ENCODE measurements around the gene RPP25.

Gene RPP25

GRCh38 chr15:74960995-74961588, 4.5 kb upstream of the RPP25 start:
- DNase-seq (ENCODE audit: low spot score in 2 of 2) (no peak), ATAC-seq (replicated peaks; ENCODE audit: extremely low read depth, poor library complexity, severe bottlenecking) (no peak)
- no peak overlapping the region for H3K4me3 Mint-ChIP-seq
- peaks cover 45% of the 10 kb centered on the region for H3K27me3 Mint-ChIP-seq
- H3K4me1 Mint-ChIP-seq = peaks cover 12% of the 10 kb centered on the region
- H3K36me3 Mint-ChIP-seq (ENCODE audit: insufficient read depth) = peaks cover 4% of the 10 kb centered on the region
- no peak overlapping the region for H3K27ac Mint-ChIP-seq (ENCODE audit: low read depth)
- no peaks in the 10 kb centered on the region for H3K9me3 Mint-ChIP-seq

- Mint-ChIP-seq H3K27me3 (peaks cover 45% of the 10 kb centered on the region), H3K36me3 (ENCODE audit: insufficient read depth) (peaks cover 4% of the 10 kb centered on the region), H3K9me3 (no peaks in the 10 kb centered on the region), H3K27ac (ENCODE audit: low read depth) (no peak overlapping the region), H3K4me3 (no peak overlapping the region), H3K4me1 (peaks cover 12% of the 10 kb centered on the region)
- ATAC-seq (replicated peaks; ENCODE audit: extremely low read depth, poor library complexity, severe bottlenecking) (no peak), DNase-seq (ENCODE audit: low spot score in 2 of 2) (no peak)
These were observed 3.7 kb upstream of the RPP25 start for GRCh38 chr15:74960286-74960685.

GRCh38 chr15:74959586-74959939, 3.0 kb upstream of the RPP25 start:
- H3K27me3 Mint-ChIP-seq = peaks cover 45% of the 10 kb centered on the region
- H3K27ac Mint-ChIP-seq (ENCODE audit: low read depth) = peak overlapping the region; percentile 59
- no peaks in the 10 kb centered on the region for H3K9me3 Mint-ChIP-seq
- H3K4me3 Mint-ChIP-seq = no peak overlapping the region
- H3K36me3 Mint-ChIP-seq (ENCODE audit: insufficient read depth) = peaks cover 4% of the 10 kb centered on the region
- no peak for ATAC-seq (replicated peaks; ENCODE audit: extremely low read depth, poor library complexity, severe bottlenecking)
- peaks cover 12% of the 10 kb centered on the region for H3K4me1 Mint-ChIP-seq
- DNase-seq (ENCODE audit: low spot score in 2 of 2) = no peak

GRCh38 chr15:74958908-74959585, 2.5 kb upstream of the RPP25 start:
- peaks cover 45% of the 10 kb centered on the region for H3K27me3 Mint-ChIP-seq

GRCh38 chr15:74958320-74958907, 1.8 kb upstream of the RPP25 start:
- peaks cover 45% of the 10 kb centered on the region for H3K27me3 Mint-ChIP-seq
- DNase-seq (ENCODE audit: low spot score in 2 of 2) (no peak), ATAC-seq (replicated peaks; ENCODE audit: extremely low read depth, poor library complexity, severe bottlenecking) (no peak)
- H3K9me3 Mint-ChIP-seq = no peaks in the 10 kb centered on the region
- peak overlapping the region; percentile 50 for H3K4me3 Mint-ChIP-seq
- peaks cover 12% of the 10 kb centered on the region for H3K4me1 Mint-ChIP-seq
- H3K36me3 Mint-ChIP-seq (ENCODE audit: insufficient read depth) = peaks cover 4% of the 10 kb centered on the region
- H3K27ac Mint-ChIP-seq (ENCODE audit: low read depth) = no peak overlapping the region

More at GRCh38 chr15:74958908-74959585, 2.5 kb upstream of the RPP25 start:
- Mint-ChIP-seq H3K36me3 (ENCODE audit: insufficient read depth) (peaks cover 4% of the 10 kb centered on the region), H3K4me3 (peak overlapping the region; percentile 50), H3K27ac (ENCODE audit: low read depth) (peak overlapping the region; percentile 59), H3K4me1 (peaks cover 12% of the 10 kb centered on the region), H3K9me3 (no peaks in the 10 kb centered on the region)
- no peak for ATAC-seq (replicated peaks; ENCODE audit: extremely low read depth, poor library complexity, severe bottlenecking)
- no peak for DNase-seq (ENCODE audit: low spot score in 2 of 2)

GRCh38 chr15:74957476-74958035, 984 bp upstream of the RPP25 start:
- Mint-ChIP-seq H3K27ac (ENCODE audit: low read depth) (no peak overlapping the region), H3K27me3 (peaks cover 45% of the 10 kb centered on the region), H3K9me3 (no peaks in the 10 kb centered on the region), H3K4me3 (peak overlapping the region; percentile 66), H3K4me1 (peaks cover 12% of the 10 kb centered on the region), H3K36me3 (ENCODE audit: insufficient read depth) (peaks cover 4% of the 10 kb centered on the region)
- ATAC-seq (replicated peaks; ENCODE audit: extremely low read depth, poor library complexity, severe bottlenecking) = no peak
- DNase-seq (ENCODE audit: low spot score in 2 of 2) = no peak

- Mint-ChIP-seq H3K36me3 (ENCODE audit: insufficient read depth) (peaks cover 4% of the 10 kb centered on the region), H3K4me1 (peaks cover 12% of the 10 kb centered on the region), H3K27ac (ENCODE audit: low read depth) (no peak overlapping the region), H3K27me3 (peaks cover 38% of the 10 kb centered on the region), H3K4me3 (peak overlapping the region; percentile 66), H3K9me3 (no peaks in the 10 kb centered on the region)
- ATAC-seq (replicated peaks; ENCODE audit: extremely low read depth, poor library complexity, severe bottlenecking) (peak; percentile 31), DNase-seq (ENCODE audit: low spot score in 2 of 2) (no peak)
These were observed 550 bp downstream of the RPP25 start for GRCh38 chr15:74955796-74956647.

- ATAC-seq (replicated peaks; ENCODE audit: extremely low read depth, poor library complexity, severe bottlenecking) = no peak
- H3K9me3 Mint-ChIP-seq = no peaks in the 10 kb centered on the region
- peaks cover 12% of the 10 kb centered on the region for H3K4me1 Mint-ChIP-seq
- H3K4me3 Mint-ChIP-seq = peak overlapping the region; percentile 44
- H3K27me3 Mint-ChIP-seq = peaks cover 29% of the 10 kb centered on the region
- no peak for DNase-seq (ENCODE audit: low spot score in 2 of 2)
- H3K36me3 Mint-ChIP-seq (ENCODE audit: insufficient read depth) = peaks cover 2% of the 10 kb centered on the region
- H3K27ac Mint-ChIP-seq (ENCODE audit: low read depth) = no peak overlapping the region
These were observed 1.6 kb downstream of the RPP25 start for GRCh38 chr15:74955017-74955416.

- H3K27me3 Mint-ChIP-seq = peaks cover 24% of the 10 kb centered on the region
- peaks cover 12% of the 10 kb centered on the region for H3K4me1 Mint-ChIP-seq
- H3K9me3 Mint-ChIP-seq = no peaks in the 10 kb centered on the region
- no peak overlapping the region for H3K4me3 Mint-ChIP-seq
- H3K36me3 Mint-ChIP-seq (ENCODE audit: insufficient read depth) = peaks cover under 1% of the 10 kb centered on the region
- no peak overlapping the region for H3K27ac Mint-ChIP-seq (ENCODE audit: low read depth)
- ATAC-seq (replicated peaks; ENCODE audit: extremely low read depth, poor library complexity, severe bottlenecking) (no peak), DNase-seq (ENCODE audit: low spot score in 2 of 2) (no peak)
These were observed 2.1 kb downstream of the RPP25 start for GRCh38 chr15:74954515-74954914.

- Mint-ChIP-seq H3K4me1 (no peaks in the 10 kb centered on the region), H3K27ac (ENCODE audit: low read depth) (no peak overlapping the region), H3K4me3 (no peak overlapping the region), H3K36me3 (ENCODE audit: insufficient read depth) (no peaks in the 10 kb centered on the region), H3K27me3 (no peaks in the 10 kb centered on the region), H3K9me3 (no peaks in the 10 kb centered on the region)
- DNase-seq (ENCODE audit: low spot score in 2 of 2) (no peak), ATAC-seq (replicated peaks; ENCODE audit: extremely low read depth, poor library complexity, severe bottlenecking) (no peak)
These were observed 5.6 kb downstream of the RPP25 start for GRCh38 chr15:74951006-74951405.

GRCh38 chr15:74950078-74950908, 6.3 kb downstream of the RPP25 start:
- peak; percentile 71 to 74 for DNase-seq (ENCODE audit: low spot score in 2 of 2)
- Mint-ChIP-seq H3K4me1 (no peaks in the 10 kb centered on the region), H3K4me3 (no peak overlapping the region), H3K36me3 (ENCODE audit: insufficient read depth) (no peaks in the 10 kb centered on the region), H3K9me3 (no peaks in the 10 kb centered on the region), H3K27ac (ENCODE audit: low read depth) (no peak overlapping the region), H3K27me3 (no peaks in the 10 kb centered on the region)
- ATAC-seq (replicated peaks; ENCODE audit: extremely low read depth, poor library complexity, severe bottlenecking) = peak; percentile 67
